HepG2 (cell line): Measurements from ENCODE around the gene CLIC4. TPM values are rescaled to one million over a fixed set of nuclear protein-coding genes. Genes with fewer than 3 reads are reported as not detected.

Experiments used
- AGO1 ChIP-seq: fragments of 200-400 bp; formaldehyde crosslinking; IDR thresholded peaks from 2 replicates; pipeline ENCODE4 v1.6.1; 2017; ENCODE audit warnings: mild to moderate bottlenecking, low read depth, low read length, moderate library complexity; ENCODE audit not compliant: poor library complexity, severe bottlenecking
- GATAD2A ChIP-seq: IDR thresholded peaks from 2 replicates; pipeline ENCODE4 v1.6.1; 2016
- KDM5A ChIP-seq: fragments of 200-600 bp; sonication (generic); IDR thresholded peaks from 2 replicates; pipeline ENCODE4 v1.7.0; 2018; ENCODE audit warnings: antibody characterized with exemption, mild to moderate bottlenecking, low read length, borderline replicate concordance
- POLR2AphosphoS2 ChIP-seq: IDR thresholded peaks from 2 replicates; pipeline ENCODE4 v1.6.1; 2011; ENCODE audit warnings: low read depth, low read length, improper control_type of control experiment
- TAF1 ChIP-seq: sonication (generic); formaldehyde crosslinking; IDR thresholded peaks from 2 replicates; pipeline ENCODE4 v1.4.0; 2020; ENCODE audit warnings: missing genetic modification reagents
- WIZ ChIP-seq: sonication (generic); formaldehyde crosslinking; IDR thresholded peaks from 2 replicates; pipeline ENCODE4 v1.5.1; 2020; ENCODE audit warnings: mild to moderate bottlenecking, missing genetic modification reagents
- YEATS2 ChIP-seq: sonication (generic); formaldehyde crosslinking; IDR thresholded peaks from 2 replicates; pipeline ENCODE4 v1.4.0; 2020; ENCODE audit warnings: missing genetic modification reagents, borderline replicate concordance
- ZKSCAN1 ChIP-seq: fragments of 150-350 bp; IDR thresholded peaks from 2 replicates; pipeline ENCODE4 v1.6.1; 2014; ENCODE audit warnings: low read length
- ZMAT3 ChIP-seq: sonication (generic); formaldehyde crosslinking; conservative IDR thresholded peaks from 2 replicates; pipeline ENCODE4 v1.7.0; 2021; ENCODE audit warnings: missing genetic modification reagents
- ZNF44 ChIP-seq: sonication (generic); formaldehyde crosslinking; IDR thresholded peaks from 2 replicates; pipeline ENCODE4 v1.5.1; 2020; ENCODE audit warnings: mild to moderate bottlenecking, missing genetic modification reagents
- ZNF607 ChIP-seq: sonication (generic); formaldehyde crosslinking; IDR thresholded peaks from 2 replicates; pipeline ENCODE4 v1.5.1; 2020; ENCODE audit warnings: missing genetic modification reagents, mild to moderate bottlenecking, borderline replicate concordance
- ZNF652 ChIP-seq: IDR thresholded peaks from 2 replicates; pipeline ENCODE4 v1.6.1; 2016; ENCODE audit warnings: low read depth, borderline replicate concordance
- ZNF75D ChIP-seq: sonication (generic); formaldehyde crosslinking; IDR thresholded peaks from 2 replicates; pipeline ENCODE4 v1.8.1; 2023; ENCODE audit warnings: missing genetic modification reagents, mild to moderate bottlenecking, borderline replicate concordance
- polyA plus RNA-seq, 8 experiments: library from polyadenylated mRNA; depleted of rRNA in 3 of 8; stranded (reverse) in 7 of 8; unstranded in 1 of 8; fragments of >200 nt; fragmentation: Illumina TruSeq in 4 of 8; extraction: Trizol in 4 of 8; gene quantifications; 2 replicates each; pipeline versions ENCODE4 v1.2.1 to v1.2.3, GENCODE V29; 2011 to 2016; ENCODE audit warnings: low read depth in 4 of 8, missing spikeins in 1 of 8, mixed read lengths in 1 of 8; ENCODE audit not compliant: insufficient read depth in 1 of 8
- total RNA-seq, 5 experiments: library from RNA; depleted of rRNA; stranded (reverse); fragments of >200 nt; fragmentation: Illumina TruSeq; extraction: Trizol; gene quantifications; 2 replicates each; pipeline ENCODE4 v1.2.3, GENCODE V29; 2016; ENCODE audit warnings: low read depth in 1 of 5
- TF ChIP-seq, protein P1 (sequence below): sonication (generic); formaldehyde crosslinking; IDR thresholded peaks from 2 replicates; pipeline ENCODE4 v1.4.0; 2020; ENCODE audit warnings: missing genetic modification reagents
- TF ChIP-seq, protein P2 (sequence below): sonication (generic); formaldehyde crosslinking; IDR thresholded peaks from 2 replicates; pipeline ENCODE4 v1.4.0; 2020; ENCODE audit warnings: missing genetic modification reagents, borderline replicate concordance
- TF ChIP-seq, protein P3 (sequence below): sonication (generic); formaldehyde crosslinking; IDR thresholded peaks from 2 replicates; pipeline ENCODE4 v1.8.1; 2023; ENCODE audit warnings: mild to moderate bottlenecking, inconsistent platforms, moderate library complexity, missing genetic modification reagents, borderline replicate concordance
- TF ChIP-seq, protein P4 (sequence below): IDR thresholded peaks from 2 replicates; pipeline ENCODE4 v1.6.1; 2016; ENCODE audit warnings: low read depth, control low read depth
- TF ChIP-seq, protein P5 (sequence below): sonication (generic); formaldehyde crosslinking; IDR thresholded peaks from 2 replicates; pipeline ENCODE4 v1.5.0; 2020; ENCODE audit warnings: missing genetic modification reagents

Gene CLIC4
- total and polyA plus RNA-seq, 2 of the 13 experiments (the other 11 are each of a cell fraction or from before 2014, with no cell fraction given) = 23.3 to 77.4 TPM

DNA sequence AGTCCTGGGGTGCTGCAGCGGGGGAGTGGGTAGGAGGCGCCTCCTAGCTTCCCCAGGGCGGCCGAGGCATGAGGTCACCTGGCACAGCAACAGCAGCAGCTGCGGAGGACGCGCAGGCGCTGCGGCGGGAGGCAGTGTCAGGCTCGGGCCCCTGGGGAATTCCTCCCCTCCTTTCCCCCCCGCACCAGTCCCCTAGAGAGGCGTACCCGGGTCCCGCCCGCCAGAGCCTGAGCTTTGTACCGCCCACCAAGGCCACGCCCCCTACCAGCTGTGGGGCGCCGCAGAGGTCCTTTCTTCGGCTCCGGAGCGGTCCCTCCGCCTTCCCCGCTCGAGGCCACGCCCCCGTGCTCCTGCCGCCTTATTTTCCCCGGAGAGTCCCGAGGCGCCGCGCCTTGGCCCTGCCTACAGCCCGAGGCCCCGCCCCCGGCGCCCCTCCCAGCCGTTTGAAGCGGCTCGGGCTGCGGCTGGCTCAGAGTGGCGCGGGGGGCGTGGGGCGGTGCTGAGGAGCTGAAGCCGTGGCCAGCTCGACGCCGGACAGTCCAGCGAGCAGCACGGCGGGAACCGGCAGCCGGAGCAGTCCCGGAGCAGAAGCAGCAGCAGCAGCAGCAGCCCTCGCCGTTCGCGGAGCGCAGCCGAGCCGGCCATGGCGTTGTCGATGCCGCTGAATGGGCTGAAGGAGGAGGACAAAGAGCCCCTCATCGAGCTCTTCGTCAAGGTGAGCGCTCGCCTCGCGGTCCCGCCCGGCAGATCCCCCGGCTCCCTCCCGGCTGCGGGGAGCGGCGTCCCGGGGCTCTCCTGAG, at the start of gene CLIC4 (continued):
- TF ChIP-seq, protein P1, sequence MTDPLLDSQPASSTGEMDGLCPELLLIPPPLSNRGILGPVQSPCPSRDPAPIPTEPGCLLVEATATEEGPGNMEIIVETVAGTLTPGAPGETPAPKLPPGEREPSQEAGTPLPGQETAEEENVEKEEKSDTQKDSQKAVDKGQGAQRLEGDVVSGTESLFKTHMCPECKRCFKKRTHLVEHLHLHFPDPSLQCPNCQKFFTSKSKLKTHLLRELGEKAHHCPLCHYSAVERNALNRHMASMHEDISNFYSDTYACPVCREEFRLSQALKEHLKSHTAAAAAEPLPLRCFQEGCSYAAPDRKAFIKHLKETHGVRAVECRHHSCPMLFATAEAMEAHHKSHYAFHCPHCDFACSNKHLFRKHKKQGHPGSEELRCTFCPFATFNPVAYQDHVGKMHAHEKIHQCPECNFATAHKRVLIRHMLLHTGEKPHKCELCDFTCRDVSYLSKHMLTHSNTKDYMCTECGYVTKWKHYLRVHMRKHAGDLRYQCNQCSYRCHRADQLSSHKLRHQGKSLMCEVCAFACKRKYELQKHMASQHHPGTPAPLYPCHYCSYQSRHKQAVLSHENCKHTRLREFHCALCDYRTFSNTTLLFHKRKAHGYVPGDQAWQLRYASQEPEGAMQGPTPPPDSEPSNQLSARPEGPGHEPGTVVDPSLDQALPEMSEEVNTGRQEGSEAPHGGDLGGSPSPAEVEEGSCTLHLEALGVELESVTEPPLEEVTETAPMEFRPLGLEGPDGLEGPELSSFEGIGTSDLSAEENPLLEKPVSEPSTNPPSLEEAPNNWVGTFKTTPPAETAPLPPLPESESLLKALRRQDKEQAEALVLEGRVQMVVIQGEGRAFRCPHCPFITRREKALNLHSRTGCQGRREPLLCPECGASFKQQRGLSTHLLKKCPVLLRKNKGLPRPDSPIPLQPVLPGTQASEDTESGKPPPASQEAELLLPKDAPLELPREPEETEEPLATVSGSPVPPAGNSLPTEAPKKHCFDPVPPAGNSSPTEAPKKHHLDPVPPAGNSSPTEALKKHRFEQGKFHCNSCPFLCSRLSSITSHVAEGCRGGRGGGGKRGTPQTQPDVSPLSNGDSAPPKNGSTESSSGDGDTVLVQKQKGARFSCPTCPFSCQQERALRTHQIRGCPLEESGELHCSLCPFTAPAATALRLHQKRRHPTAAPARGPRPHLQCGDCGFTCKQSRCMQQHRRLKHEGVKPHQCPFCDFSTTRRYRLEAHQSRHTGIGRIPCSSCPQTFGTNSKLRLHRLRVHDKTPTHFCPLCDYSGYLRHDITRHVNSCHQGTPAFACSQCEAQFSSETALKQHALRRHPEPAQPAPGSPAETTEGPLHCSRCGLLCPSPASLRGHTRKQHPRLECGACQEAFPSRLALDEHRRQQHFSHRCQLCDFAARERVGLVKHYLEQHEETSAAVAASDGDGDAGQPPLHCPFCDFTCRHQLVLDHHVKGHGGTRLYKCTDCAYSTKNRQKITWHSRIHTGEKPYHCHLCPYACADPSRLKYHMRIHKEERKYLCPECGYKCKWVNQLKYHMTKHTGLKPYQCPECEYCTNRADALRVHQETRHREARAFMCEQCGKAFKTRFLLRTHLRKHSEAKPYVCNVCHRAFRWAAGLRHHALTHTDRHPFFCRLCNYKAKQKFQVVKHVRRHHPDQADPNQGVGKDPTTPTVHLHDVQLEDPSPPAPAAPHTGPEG (CRISPR knock-in tag) = peak; percentile 51; the same call in 1 of the 2 replicates
- TF ChIP-seq ZNF607 = peak; percentile 87
- TF ChIP-seq, protein P2, sequence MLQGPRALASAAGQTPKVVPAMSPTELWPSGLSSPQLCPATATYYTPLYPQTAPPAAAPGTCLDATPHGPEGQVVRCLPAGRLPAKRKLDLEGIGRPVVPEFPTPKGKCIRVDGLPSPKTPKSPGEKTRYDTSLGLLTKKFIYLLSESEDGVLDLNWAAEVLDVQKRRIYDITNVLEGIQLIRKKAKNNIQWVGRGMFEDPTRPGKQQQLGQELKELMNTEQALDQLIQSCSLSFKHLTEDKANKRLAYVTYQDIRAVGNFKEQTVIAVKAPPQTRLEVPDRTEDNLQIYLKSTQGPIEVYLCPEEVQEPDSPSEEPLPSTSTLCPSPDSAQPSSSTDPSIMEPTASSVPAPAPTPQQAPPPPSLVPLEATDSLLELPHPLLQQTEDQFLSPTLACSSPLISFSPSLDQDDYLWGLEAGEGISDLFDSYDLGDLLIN (CRISPR knock-in tag) = no peak
- TF ChIP-seq, protein P3, sequence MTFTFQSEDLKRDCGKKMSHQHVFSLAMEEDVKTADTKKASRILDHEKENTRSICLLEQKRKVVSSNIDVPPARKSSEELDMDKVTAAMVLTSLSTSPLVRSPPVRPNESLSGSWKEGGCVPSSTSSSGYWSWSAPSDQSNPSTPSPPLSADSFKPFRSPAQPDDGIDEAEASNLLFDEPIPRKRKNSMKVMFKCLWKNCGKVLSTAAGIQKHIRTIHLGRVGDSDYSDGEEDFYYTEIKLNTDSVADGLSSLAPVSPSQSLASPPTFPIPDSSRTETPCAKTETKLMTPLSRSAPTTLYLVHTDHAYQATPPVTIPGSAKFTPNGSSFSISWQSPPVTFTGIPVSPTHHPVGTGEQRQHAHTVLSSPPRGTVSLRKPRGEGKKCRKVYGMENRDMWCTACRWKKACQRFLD (CRISPR knock-in tag) = no peak; the same call in 1 of the 2 replicates
- no peak for TF ChIP-seq ZNF652 (CRISPR knock-in tag)
- TF ChIP-seq ZNF44 (CRISPR knock-in tag) = no peak
- TF ChIP-seq, protein P4, sequence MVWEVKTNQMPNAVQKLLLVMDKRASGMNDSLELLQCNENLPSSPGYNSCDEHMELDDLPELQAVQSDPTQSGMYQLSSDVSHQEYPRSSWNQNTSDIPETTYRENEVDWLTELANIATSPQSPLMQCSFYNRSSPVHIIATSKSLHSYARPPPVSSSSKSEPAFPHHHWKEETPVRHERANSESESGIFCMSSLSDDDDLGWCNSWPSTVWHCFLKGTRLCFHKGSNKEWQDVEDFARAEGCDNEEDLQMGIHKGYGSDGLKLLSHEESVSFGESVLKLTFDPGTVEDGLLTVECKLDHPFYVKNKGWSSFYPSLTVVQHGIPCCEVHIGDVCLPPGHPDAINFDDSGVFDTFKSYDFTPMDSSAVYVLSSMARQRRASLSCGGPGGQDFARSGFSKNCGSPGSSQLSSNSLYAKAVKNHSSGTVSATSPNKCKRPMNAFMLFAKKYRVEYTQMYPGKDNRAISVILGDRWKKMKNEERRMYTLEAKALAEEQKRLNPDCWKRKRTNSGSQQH = no peak; the same call in none of the 2 replicates
- TF ChIP-seq KDM5A = no peak
- TF ChIP-seq AGO1 = no peak
- peak; percentile 30; the same call in 1 of the 2 replicates for TF ChIP-seq YEATS2 (CRISPR knock-in tag)
- TF ChIP-seq TAF1 (CRISPR knock-in tag) = peak; percentile 98
- TF ChIP-seq, protein P5, sequence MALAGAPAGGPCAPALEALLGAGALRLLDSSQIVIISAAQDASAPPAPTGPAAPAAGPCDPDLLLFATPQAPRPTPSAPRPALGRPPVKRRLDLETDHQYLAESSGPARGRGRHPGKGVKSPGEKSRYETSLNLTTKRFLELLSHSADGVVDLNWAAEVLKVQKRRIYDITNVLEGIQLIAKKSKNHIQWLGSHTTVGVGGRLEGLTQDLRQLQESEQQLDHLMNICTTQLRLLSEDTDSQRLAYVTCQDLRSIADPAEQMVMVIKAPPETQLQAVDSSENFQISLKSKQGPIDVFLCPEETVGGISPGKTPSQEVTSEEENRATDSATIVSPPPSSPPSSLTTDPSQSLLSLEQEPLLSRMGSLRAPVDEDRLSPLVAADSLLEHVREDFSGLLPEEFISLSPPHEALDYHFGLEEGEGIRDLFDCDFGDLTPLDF = peak; percentile 52; the same call in 1 of the 2 replicates
- TF ChIP-seq POLR2AphosphoS2 = no peak
- TF ChIP-seq ZNF75D (CRISPR knock-in tag) = no peak
- TF ChIP-seq ZMAT3 (CRISPR knock-in tag) = 0 out of 2 replicates have a peak, but pooled peaks have one; percentile 80
- no peak for TF ChIP-seq ZKSCAN1
- TF ChIP-seq GATAD2A (CRISPR knock-in tag) = 0 out of 2 replicates have a peak, but pooled peaks have one; percentile 11
- no peak for TF ChIP-seq WIZ
